ENCODE results near the gene C19orf67. TPM values are rescaled to one million over a fixed set of nuclear protein-coding genes. Genes with fewer than 3 reads are reported as not detected.

C19orf67 gene
- total RNA-seq, 6 donors from 2014 or later = 0.40 TPM; not detected in 5

GRCh38 chr19:14063105-14063504 lies 22.5 kb downstream of the C19orf67 start:
- no peak overlapping the region for H3K27ac ChIP-seq
- peaks cover 0 to 13% (median 4%) of the 10 kb centered on the region in 4 donors for H3K4me1 ChIP-seq
- H3K36me3 ChIP-seq = no peaks in the 10 kb centered on the region
- DNase-seq (no peak), ATAC-seq (ENCODE audit: low FRiP score in 2 of 2) (no peak)
- no peak for TF ChIP-seq CTCF (IDR thresholded peaks at IDR 0.05)
- no peaks in the 10 kb centered on the region for H3K9me3 ChIP-seq
- H3K27me3 ChIP-seq = peaks cover 0 to 9% (median 0%) of the 10 kb centered on the region in 4 donors
- 58 to 61% methylated on average over 7 of the region's 7 CpGs for WGBS, 2 donors
- H3K4me3 ChIP-seq = no peak overlapping the region

- TF ChIP-seq POLR2AphosphoS5 (IDR thresholded peaks at IDR 0.05) (no peak), POLR2A (IDR thresholded peaks at IDR 0.05) (no peak), EP300 (IDR thresholded peaks at IDR 0.05) (no peak), CTCF (IDR thresholded peaks at IDR 0.05) (no peak)
- no peak for DNase-seq
- ATAC-seq (ENCODE audit: low FRiP score in 2 of 2) = no peak
- Histone ChIP-seq H3K9me3 (no peaks in the 10 kb centered on the region), H3K36me3 (no peaks in the 10 kb centered on the region), H3K27me3 (peaks cover 0 to 14% (median 2%) of the 10 kb centered on the region in 4 donors), H3K27ac (peak overlapping the region in 2 of 4 donors; percentile 63 to 73), H3K4me3 (peak overlapping the region in 1 of 4 donors; percentile 54), H3K4me1 (peaks cover 4 to 19% (median 10%) of the 10 kb centered on the region in 4 donors)
- WGBS, 2 donors = 57 to 87% methylated on average over 5 of the region's 5 CpGs
Measured at GRCh38 chr19:14062558-14062855, 23.1 kb downstream of the C19orf67 start.

GRCh38 chr19:14061751-14062557 lies 23.6 kb downstream of the C19orf67 start, which contains the start of gene PALM3:
Gene PALM3, minus strand, starts transcription at chr19:14062076. Its CDS starts 96 bp downstream, at chr19:14061980.
- peak within 1 kb of the TSS in 3 of 4 donors; percentile 57 to 73 (median 63) for H3K27ac ChIP-seq
- DNase-seq = peak; percentile 72 to 91
- WGBS, 2 donors = 62 to 79% methylated on average over 9 to 17 of the region's 19 CpGs
- H3K9me3 ChIP-seq = no peaks in the 10 kb centered on the region
- TF ChIP-seq EP300 (IDR thresholded peaks at IDR 0.05) = no peak
- peak in 1 of 6 experiments; percentile 11 for TF ChIP-seq CTCF (IDR thresholded peaks at IDR 0.05)
- TF ChIP-seq POLR2AphosphoS5 (IDR thresholded peaks at IDR 0.05) = no peak
- TF ChIP-seq POLR2A (IDR thresholded peaks at IDR 0.05) = peak in 1 of 4 donors; percentile 32
- no peaks in the 10 kb centered on the region for H3K36me3 ChIP-seq
- H3K4me1 ChIP-seq = peaks cover 10 to 23% (median 16%) of the 10 kb centered on the region in 4 donors
- peak; percentile 58 to 92 for ATAC-seq (ENCODE audit: low FRiP score in 2 of 2)
- peaks cover 0 to 20% (median 2%) of the 10 kb centered on the region in 4 donors for H3K27me3 ChIP-seq
- peak within 1 kb of the TSS in 3 of 4 donors; percentile 9 to 54 (median 36) for H3K4me3 ChIP-seq

GRCh38 chr19:14061081-14061749 lies 24.4 kb downstream of the C19orf67 start:
- H3K27ac ChIP-seq = peak overlapping the region in 3 of 4 donors; percentile 57 to 73 (median 63)
- no peak for DNase-seq
- 38 to 39% methylated on average over 7 to 9 of the region's 9 CpGs for WGBS, 2 donors

More at GRCh38 chr19:14061081-14061749, 24.4 kb downstream of the C19orf67 start:
- H3K4me1 ChIP-seq = peaks cover 10 to 24% (median 17%) of the 10 kb centered on the region in 4 donors
- peak overlapping the region in 3 of 4 donors; percentile 9 to 54 (median 36) for H3K4me3 ChIP-seq
- no peaks in the 10 kb centered on the region for H3K36me3 ChIP-seq
- no peak for TF ChIP-seq EP300 (IDR thresholded peaks at IDR 0.05)
- no peak for TF ChIP-seq POLR2A (IDR thresholded peaks at IDR 0.05)
- no peak for TF ChIP-seq POLR2AphosphoS5 (IDR thresholded peaks at IDR 0.05)
- no peak for TF ChIP-seq CTCF (IDR thresholded peaks at IDR 0.05)
- H3K9me3 ChIP-seq = no peaks in the 10 kb centered on the region
- peaks cover 0 to 20% (median 2%) of the 10 kb centered on the region in 4 donors for H3K27me3 ChIP-seq
- peak in 1 of 2 donors; percentile 38 for ATAC-seq (ENCODE audit: low FRiP score in 2 of 2)
